HG02938 (cell line): Measurements from ENCODE around the gene SEZ6L.
A peak's percentile ranks its signal among the peaks of the same experiment; 100 is the strongest.

ENCODE experiments used
- ATAC-seq: cut with Tn5 transposase; IDR thresholded peaks from one replicate; pipeline ENCODE4 v1.9.1; 2021; ENCODE audit warnings: mild to moderate bottlenecking, moderate library complexity; ENCODE audit not compliant: unreplicated experiment

The SEZ6L gene

GRCh38 chr22:26414347-26414746 is 245.1 kb downstream of the SEZ6L start:
- no peak for ATAC-seq

GRCh38 chr22:26416256-26416655 is 247.0 kb downstream of the SEZ6L start:
- no peak for ATAC-seq

GRCh38 chr22:26416670-26417276 is 247.5 kb downstream of the SEZ6L start:
- no peak for ATAC-seq

GRCh38 chr22:26417406-26417805 is 248.1 kb downstream of the SEZ6L start:
- no peak for ATAC-seq

GRCh38 chr22:26418620-26419019 is 249.4 kb downstream of the SEZ6L start:
- no peak for ATAC-seq

GRCh38 chr22:26426924-26427323 is 257.7 kb downstream of the SEZ6L start:
- ATAC-seq, result no peak

- ATAC-seq, result peak; percentile 69
Observed at GRCh38 chr22:26428515-26429457, 259.5 kb downstream of the SEZ6L start, which contains the start of gene ASPHD2. Gene ASPHD2, plus strand, starts transcription at chr22:26429260. Its CDS starts 4,356 bp downstream, at chr22:26433616.

- peak; percentile 8 for ATAC-seq
Observed at GRCh38 chr22:26429458-26430286, 260.4 kb downstream of the SEZ6L start.

GRCh38 chr22:26430600-26430999 is 261.3 kb downstream of the SEZ6L start:
- ATAC-seq, result no peak

GRCh38 chr22:26431261-26431995 is 262.2 kb downstream of the SEZ6L start:
- ATAC-seq, result no peak

- ATAC-seq, result no peak
Observed at GRCh38 chr22:26432619-26433311, 263.5 kb downstream of the SEZ6L start.
